Prostate gland (tissue), 2 donors: ENCODE measurements around the gene STING1.

Experiments
- CTCF ChIP-seq, 4 experiments: fragments of 200-600 bp in 2 of 4; fragments of 450-650 bp in 2 of 4; sonication (generic) in 2 of 4; IDR thresholded peaks; 1 replicate in 3 of 4; 2 replicates in 1 of 4; pipeline ENCODE4 v1.5.1; 2016 to 2019; ENCODE audit warnings: antibody characterized with exemption in 4 of 4, mild to moderate bottlenecking in 2 of 4, moderate library complexity in 2 of 4
- POLR2A ChIP-seq: fragments of 450-650 bp; IDR thresholded peaks from one replicate; pipeline ENCODE4 v1.6.1; 2016; ENCODE audit warnings: antibody characterized with exemption, mild to moderate bottlenecking
- POLR2AphosphoS5 ChIP-seq: sonication (generic); formaldehyde crosslinking; IDR thresholded peaks from one replicate; pipeline ENCODE4 v1.6.1; 2017; ENCODE audit warnings: antibody characterized with exemption

GRCh38 chr5:139457241-139457640 is 25.3 kb downstream of the STING1 start:
- no peak for TF ChIP-seq CTCF (IDR thresholded peaks at IDR 0.05)
- no peak for TF ChIP-seq POLR2AphosphoS5
- TF ChIP-seq POLR2A: no peak
